H1 (cell line): Measurements from ENCODE around the gene GAREM2.

Source experiments
- JUN ChIP-seq: IDR thresholded peaks from 2 replicates; pipeline ENCODE4 v1.6.1; 2011; ENCODE audit warnings: low read depth, mild to moderate bottlenecking, improper control_type of control experiment, low read length
- POLR2A ChIP-seq, 2 experiments: IDR thresholded peaks; 1 replicate in 1 of 2; 2 replicates in 1 of 2; pipeline ENCODE4 v1.6.1; 2011; ENCODE audit warnings: low read depth in 2 of 2, low read length in 2 of 2, mild to moderate bottlenecking in 2 of 2; ENCODE audit errors: control extremely low read depth in 1 of 2
- TF ChIP-seq, protein P1 (sequence below), 3 experiments: IDR thresholded peaks; 1 replicate in 2 of 3; 2 replicates in 1 of 3; pipeline versions ENCODE4 v1.5.1 to v1.6.1; 2011; ENCODE audit warnings: low read length in 3 of 3, mild to moderate bottlenecking in 3 of 3, inconsistent platforms in 2 of 3, low read depth in 1 of 3, moderate library complexity in 1 of 3; ENCODE audit not compliant: insufficient read depth in 1 of 3; ENCODE audit errors: control extremely low read depth in 1 of 3

DNA sequence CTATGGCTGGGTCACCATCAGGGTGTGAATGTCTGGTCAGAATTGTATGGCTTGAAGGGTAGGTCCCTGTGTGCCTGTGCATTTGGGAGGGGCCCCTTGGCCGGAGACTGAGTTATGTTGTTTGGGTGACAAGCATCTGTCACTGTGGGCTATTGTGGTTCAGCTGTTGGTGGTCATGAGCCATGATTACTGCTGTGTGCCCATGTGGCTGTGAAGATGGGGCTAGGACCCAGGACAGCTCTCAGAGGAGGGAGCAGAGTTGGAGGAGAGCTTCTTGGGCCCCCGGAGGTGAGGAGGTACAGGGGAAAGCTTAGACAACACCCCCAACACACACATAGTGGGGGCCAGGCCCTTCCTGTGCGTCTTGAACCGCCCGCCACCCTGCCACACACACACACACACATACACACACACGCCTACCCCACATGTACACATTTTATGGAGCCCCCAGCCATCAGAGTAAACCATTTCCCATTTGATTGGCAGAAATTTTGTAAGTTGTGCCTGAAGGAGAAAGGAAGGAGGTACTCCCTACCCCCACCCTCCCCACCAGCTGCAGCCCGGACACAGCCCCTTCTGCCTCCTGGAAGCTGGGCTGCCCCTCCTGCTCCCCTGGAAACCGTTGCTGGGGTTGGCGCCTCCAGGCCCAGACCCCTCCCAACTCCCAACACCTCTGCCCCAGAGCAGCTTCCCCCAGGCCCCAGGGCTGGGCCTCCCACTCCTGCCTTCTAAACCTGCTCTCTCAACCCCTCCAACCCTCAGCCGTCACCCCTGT lies 2.0 kb downstream of the GAREM2 start:
- TF ChIP-seq POLR2A (IDR thresholded peaks at IDR 0.05; ENCODE audit: control extremely low read depth in 1 of 2, low read depth in 2 of 2, low read length in 2 of 2) (no peak), JUN (no peak)
- TF ChIP-seq, protein P1, sequence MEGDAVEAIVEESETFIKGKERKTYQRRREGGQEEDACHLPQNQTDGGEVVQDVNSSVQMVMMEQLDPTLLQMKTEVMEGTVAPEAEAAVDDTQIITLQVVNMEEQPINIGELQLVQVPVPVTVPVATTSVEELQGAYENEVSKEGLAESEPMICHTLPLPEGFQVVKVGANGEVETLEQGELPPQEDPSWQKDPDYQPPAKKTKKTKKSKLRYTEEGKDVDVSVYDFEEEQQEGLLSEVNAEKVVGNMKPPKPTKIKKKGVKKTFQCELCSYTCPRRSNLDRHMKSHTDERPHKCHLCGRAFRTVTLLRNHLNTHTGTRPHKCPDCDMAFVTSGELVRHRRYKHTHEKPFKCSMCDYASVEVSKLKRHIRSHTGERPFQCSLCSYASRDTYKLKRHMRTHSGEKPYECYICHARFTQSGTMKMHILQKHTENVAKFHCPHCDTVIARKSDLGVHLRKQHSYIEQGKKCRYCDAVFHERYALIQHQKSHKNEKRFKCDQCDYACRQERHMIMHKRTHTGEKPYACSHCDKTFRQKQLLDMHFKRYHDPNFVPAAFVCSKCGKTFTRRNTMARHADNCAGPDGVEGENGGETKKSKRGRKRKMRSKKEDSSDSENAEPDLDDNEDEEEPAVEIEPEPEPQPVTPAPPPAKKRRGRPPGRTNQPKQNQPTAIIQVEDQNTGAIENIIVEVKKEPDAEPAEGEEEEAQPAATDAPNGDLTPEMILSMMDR (IDR thresholded peaks at IDR 0.05; ENCODE audit: control extremely low read depth in 1 of 3, insufficient read depth in 1 of 3, low read depth in 1 of 3, low read length in 3 of 3): no peak
